ENCODE data around the gene JSRP1.

JSRP1 gene

DNA sequence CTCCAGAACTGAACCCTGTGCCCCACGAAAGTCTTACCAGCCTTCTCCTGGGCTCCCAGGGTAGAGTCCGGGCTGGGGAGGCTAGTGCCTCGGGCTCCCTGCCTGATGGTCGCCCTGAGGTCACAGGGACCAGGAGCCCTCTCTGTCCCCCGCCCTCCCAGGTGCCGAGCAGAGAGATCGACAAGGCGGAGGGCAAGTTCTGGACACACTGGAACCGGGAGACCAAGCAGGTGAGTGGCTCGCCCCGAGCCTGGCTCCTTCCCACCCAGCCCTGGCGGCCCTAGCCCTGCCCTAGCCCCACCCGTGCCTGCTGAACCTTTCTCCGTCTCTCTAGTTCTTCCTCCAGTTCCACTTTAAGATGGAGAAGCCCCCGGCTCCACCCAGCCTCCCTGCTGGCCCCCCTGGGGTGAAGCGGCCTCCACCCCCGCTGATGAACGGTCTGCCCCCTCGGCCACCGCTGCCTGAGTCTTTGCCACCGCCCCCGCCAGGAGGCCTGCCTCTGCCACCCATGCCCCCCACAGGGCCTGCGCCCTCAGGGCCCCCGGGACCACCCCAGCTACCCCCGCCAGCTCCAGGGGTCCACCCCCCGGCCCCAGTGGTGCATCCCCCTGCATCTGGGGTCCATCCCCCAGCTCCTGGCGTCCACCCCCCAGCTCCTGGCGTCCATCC, 8.7 kb downstream of the JSRP1 start:
- no peak overlapping the region for H2AFZ ChIP-seq (ENCODE audit: low read depth)
- no peaks in the 10 kb centered on the region; the same call in 1 of the 2 replicates for H3K36me3 ChIP-seq (ENCODE audit: insufficient read depth)
- no peaks in the 10 kb centered on the region for H3K4me1 ChIP-seq (ENCODE audit: low read depth, poor library complexity, severe bottlenecking)
- peaks cover 7% of the 10 kb centered on the region for H3K79me2 ChIP-seq (ENCODE audit: insufficient read depth, low read depth)
- H3K9ac ChIP-seq, result no peak overlapping the region
- H3K4me2 ChIP-seq, result no peak overlapping the region
- no peak for TF ChIP-seq CTCF (conservative IDR thresholded peaks at IDR 0.05; ENCODE audit: low read depth, low read length)
- H3K27ac ChIP-seq, result no peak overlapping the region
- no peaks in the 10 kb centered on the region for H3K27me3 ChIP-seq (ENCODE audit: insufficient read depth, low read depth)
- no peak overlapping the region for H3K4me3 ChIP-seq (IDR thresholded peaks at IDR 0.05; ENCODE audit: insufficient read depth, low read depth, low read length)
- H4K20me1 ChIP-seq (ENCODE audit: insufficient read depth), result peaks cover 3% of the 10 kb centered on the region; the same call in 1 of the 2 replicates

- no peaks in the 10 kb centered on the region; the same call in 1 of the 2 replicates for H3K36me3 ChIP-seq (ENCODE audit: insufficient read depth)
- no peaks in the 10 kb centered on the region for H3K4me1 ChIP-seq (ENCODE audit: low read depth, poor library complexity, severe bottlenecking)
- H3K27ac ChIP-seq, result no peak overlapping the region
- no peak for TF ChIP-seq CTCF (conservative IDR thresholded peaks at IDR 0.05; ENCODE audit: low read depth, low read length)
- H4K20me1 ChIP-seq (ENCODE audit: insufficient read depth), result peaks cover 6% of the 10 kb centered on the region; the same call in 1 of the 2 replicates
- no peak overlapping the region for H3K9ac ChIP-seq
- H3K4me2 ChIP-seq, result no peak overlapping the region
- no peak overlapping the region for H2AFZ ChIP-seq (ENCODE audit: low read depth)
- H3K4me3 ChIP-seq (IDR thresholded peaks at IDR 0.05; ENCODE audit: insufficient read depth, low read depth, low read length), result no peak overlapping the region
- peaks cover 14% of the 10 kb centered on the region for H3K79me2 ChIP-seq (ENCODE audit: insufficient read depth, low read depth)
- H3K27me3 ChIP-seq (ENCODE audit: insufficient read depth, low read depth), result no peaks in the 10 kb centered on the region
Observed at GRCh38 chr19:2246801-2247361, 9.3 kb downstream of the JSRP1 start.

DNA sequence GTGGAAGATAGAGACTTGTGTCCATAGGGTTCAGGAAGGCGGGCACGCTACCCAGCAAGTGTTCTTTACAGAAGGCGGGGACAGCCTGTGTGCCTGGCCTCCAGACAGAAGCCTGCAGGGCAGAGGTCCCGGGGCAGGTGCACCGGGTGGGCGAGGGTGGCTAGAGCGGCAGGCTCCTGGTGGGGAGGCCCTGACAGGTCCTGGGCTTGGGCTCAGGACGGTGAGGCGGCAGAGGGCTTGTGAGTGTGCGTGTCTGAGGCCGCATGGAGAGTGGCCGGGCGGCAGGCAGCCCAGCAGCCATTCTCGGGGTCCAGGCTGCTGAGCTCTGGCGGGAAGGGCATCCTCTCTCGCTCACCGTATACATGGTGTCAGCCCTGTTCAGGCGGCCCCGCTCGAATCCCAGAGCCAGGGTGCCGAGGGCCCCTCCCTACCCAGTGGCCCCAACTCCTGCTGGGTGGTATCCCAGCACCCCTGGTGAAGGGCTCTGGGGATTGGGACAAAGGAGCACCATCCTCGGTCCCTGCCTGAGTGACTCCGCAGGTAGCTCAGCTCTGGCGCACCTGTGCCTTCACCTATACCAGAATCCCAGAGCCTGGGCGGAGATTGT, 10.1 kb downstream of the JSRP1 start:
- H3K27ac ChIP-seq, result no peak overlapping the region
- H3K4me3 ChIP-seq (IDR thresholded peaks at IDR 0.05; ENCODE audit: insufficient read depth, low read depth, low read length), result no peak overlapping the region
- H3K9ac ChIP-seq, result no peak overlapping the region
- H3K36me3 ChIP-seq (ENCODE audit: insufficient read depth), result no peaks in the 10 kb centered on the region; the same call in 1 of the 2 replicates
- no peak overlapping the region for H2AFZ ChIP-seq (ENCODE audit: low read depth)
- no peak overlapping the region for H3K4me2 ChIP-seq
- no peak for TF ChIP-seq CTCF (conservative IDR thresholded peaks at IDR 0.05; ENCODE audit: low read depth, low read length)
- peaks cover 21% of the 10 kb centered on the region for H3K79me2 ChIP-seq (ENCODE audit: insufficient read depth, low read depth)
- H3K4me1 ChIP-seq (ENCODE audit: low read depth, poor library complexity, severe bottlenecking), result no peaks in the 10 kb centered on the region
- peaks cover 13% of the 10 kb centered on the region for H4K20me1 ChIP-seq (ENCODE audit: insufficient read depth)
- no peaks in the 10 kb centered on the region for H3K27me3 ChIP-seq (ENCODE audit: insufficient read depth, low read depth)

DNA sequence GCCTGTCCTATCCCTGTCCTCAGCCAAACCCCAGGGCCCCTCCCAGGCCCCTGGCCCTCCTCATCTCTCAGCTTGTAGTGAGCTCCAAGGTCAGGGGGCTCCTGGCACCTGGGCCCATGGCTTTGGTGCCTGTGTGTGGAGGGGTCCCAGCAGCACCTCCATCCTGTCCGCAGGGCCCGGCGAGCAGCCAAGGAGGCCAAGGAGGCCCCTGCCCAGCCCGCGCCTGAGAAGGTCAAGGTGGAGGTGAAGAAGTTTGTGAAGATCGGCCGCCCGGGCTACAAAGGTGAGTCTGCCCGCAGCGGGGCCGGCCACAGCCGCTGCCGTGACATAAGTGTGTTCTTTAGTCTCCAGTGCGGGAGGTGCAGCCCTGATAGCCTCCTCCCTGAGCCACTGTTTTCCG, 10.9 kb downstream of the JSRP1 start:
- no peak overlapping the region for H2AFZ ChIP-seq (ENCODE audit: low read depth)
- peaks cover 30% of the 10 kb centered on the region for H3K79me2 ChIP-seq (ENCODE audit: insufficient read depth, low read depth)
- no peaks in the 10 kb centered on the region for H3K27me3 ChIP-seq (ENCODE audit: insufficient read depth, low read depth)
- no peak overlapping the region for H3K27ac ChIP-seq
- no peaks in the 10 kb centered on the region; the same call in 1 of the 2 replicates for H3K36me3 ChIP-seq (ENCODE audit: insufficient read depth)
- peaks cover 22% of the 10 kb centered on the region for H4K20me1 ChIP-seq (ENCODE audit: insufficient read depth)
- H3K4me1 ChIP-seq (ENCODE audit: low read depth, poor library complexity, severe bottlenecking), result peaks cover 5% of the 10 kb centered on the region
- no peak overlapping the region for H3K9ac ChIP-seq
- H3K4me2 ChIP-seq, result no peak overlapping the region
- no peak for TF ChIP-seq CTCF (conservative IDR thresholded peaks at IDR 0.05; ENCODE audit: low read depth, low read length)
- H3K4me3 ChIP-seq (IDR thresholded peaks at IDR 0.05; ENCODE audit: insufficient read depth, low read depth, low read length), result no peak overlapping the region
